Peyer's patch (tissue), 4 donors: ENCODE measurements around the gene PPOX. TPM values are rescaled to one million over a fixed set of nuclear protein-coding genes. Genes with fewer than 3 reads are reported as not detected.

Experiments
- DNase-seq, 3 donors: peaks; one replicate each; pipeline ENCODE4 v3.0.0-alpha.2; 2017 to 2019
- H3K27ac ChIP-seq, 4 donors: fragments of 200-600 bp; sonication (generic); one replicate each; pipeline ENCODE4 v1.5.1; 2016 to 2019
- H3K27me3 ChIP-seq, 2 donors: fragments of 200-600 bp; sonication (generic); one replicate each; pipeline ENCODE4 v1.5.1; 2019
- H3K36me3 ChIP-seq, 3 donors: fragments of 200-600 bp; sonication (generic); one replicate each; pipeline ENCODE4 v1.5.1; 2016 to 2019
- H3K4me1 ChIP-seq, 4 donors: fragments of 200-600 bp; sonication (generic); one replicate each; pipeline ENCODE4 v1.5.1; 2016 to 2019
- H3K4me3 ChIP-seq, 4 donors: fragments of 200-600 bp; sonication (generic); 1 replicate in 3 of 4; 2 replicates in 1 of 4; pipeline ENCODE4 v1.5.1; 2016 to 2019; ENCODE audit warnings: mild to moderate bottlenecking in 1 of 4
- H3K9me3 ChIP-seq, 4 donors: fragments of 200-600 bp; sonication (generic); one replicate each; pipeline ENCODE4 v1.5.1; 2016 to 2019; ENCODE audit warnings: mild to moderate bottlenecking in 1 of 4
- POLR2A ChIP-seq, 2 donors: fragments of 450-650 bp; IDR thresholded peaks; one replicate each; pipeline ENCODE4 v1.5.1; 2017; ENCODE audit warnings: antibody characterized with exemption in 2 of 2, mild to moderate bottlenecking in 2 of 2, moderate library complexity in 2 of 2
- total RNA-seq, 4 donors: library from RNA; depleted of rRNA; stranded (reverse); fragments of >200 nt; gene quantifications; one replicate each; pipeline ENCODE4 v1.1.0, GENCODE V29; 2016
- TF ChIP-seq, protein P1 (sequence below), 6 experiments: fragments of 450-650 bp in 4 of 6; fragments of 200-600 bp in 2 of 6; sonication (generic) in 1 of 6; IDR thresholded peaks; one replicate each; pipeline ENCODE4 v1.5.1; 2017 to 2019; ENCODE audit warnings: antibody characterized with exemption in 6 of 6, mild to moderate bottlenecking in 3 of 6, moderate library complexity in 1 of 6

The PPOX gene
- total RNA-seq, 4 donors from 2014 or later, result 9.5 to 38.0 (median 20.9) TPM

DNA sequence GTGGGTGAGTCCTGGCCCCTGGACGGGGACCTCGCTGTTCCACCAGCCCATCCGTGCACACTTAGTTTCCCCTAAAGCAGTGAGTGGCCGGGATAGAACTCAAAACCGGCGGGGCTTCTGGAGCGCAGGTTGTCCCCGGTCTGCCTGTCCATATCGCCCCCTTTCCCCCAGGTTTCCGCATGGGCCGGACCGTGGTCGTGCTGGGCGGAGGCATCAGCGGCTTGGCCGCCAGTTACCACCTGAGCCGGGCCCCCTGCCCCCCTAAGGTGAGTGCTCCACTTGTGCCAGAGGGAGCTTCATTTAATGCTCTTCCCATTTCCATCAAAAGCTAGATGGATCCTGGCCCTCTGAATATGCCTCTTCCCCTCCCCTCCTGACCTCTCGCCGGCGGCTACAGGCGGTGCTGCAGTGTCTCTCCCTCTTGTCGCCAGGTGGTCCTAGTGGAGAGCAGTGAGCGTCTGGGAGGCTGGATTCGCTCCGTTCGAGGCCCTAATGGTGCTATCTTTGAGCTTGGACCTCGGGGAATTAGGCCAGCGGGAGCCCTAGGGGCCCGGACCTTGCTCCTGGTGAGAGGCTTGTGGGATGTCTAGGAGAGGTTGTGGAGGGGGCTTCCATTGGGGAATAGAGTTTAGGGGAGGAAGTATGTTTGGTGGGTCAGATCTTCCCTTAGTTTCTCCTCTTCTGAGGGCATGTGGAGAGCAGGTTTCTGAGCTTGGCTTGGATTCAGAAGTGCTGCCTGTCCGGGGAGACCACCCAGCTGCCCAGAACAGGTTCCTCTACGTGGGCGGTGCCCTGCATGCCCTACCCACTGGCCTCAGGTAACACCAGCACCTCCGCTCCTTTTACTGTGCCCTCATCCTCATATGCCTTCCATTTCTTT, 683 bp downstream of the PPOX start:
- H3K9me3 ChIP-seq, result no peaks in the 10 kb centered on the region
- DNase-seq, result no peak
- peaks cover 0 to 30% (median 5%) of the 10 kb centered on the region in 4 donors for H3K4me1 ChIP-seq
- TF ChIP-seq POLR2A (IDR thresholded peaks at IDR 0.05), result no peak
- TF ChIP-seq, protein P1, sequence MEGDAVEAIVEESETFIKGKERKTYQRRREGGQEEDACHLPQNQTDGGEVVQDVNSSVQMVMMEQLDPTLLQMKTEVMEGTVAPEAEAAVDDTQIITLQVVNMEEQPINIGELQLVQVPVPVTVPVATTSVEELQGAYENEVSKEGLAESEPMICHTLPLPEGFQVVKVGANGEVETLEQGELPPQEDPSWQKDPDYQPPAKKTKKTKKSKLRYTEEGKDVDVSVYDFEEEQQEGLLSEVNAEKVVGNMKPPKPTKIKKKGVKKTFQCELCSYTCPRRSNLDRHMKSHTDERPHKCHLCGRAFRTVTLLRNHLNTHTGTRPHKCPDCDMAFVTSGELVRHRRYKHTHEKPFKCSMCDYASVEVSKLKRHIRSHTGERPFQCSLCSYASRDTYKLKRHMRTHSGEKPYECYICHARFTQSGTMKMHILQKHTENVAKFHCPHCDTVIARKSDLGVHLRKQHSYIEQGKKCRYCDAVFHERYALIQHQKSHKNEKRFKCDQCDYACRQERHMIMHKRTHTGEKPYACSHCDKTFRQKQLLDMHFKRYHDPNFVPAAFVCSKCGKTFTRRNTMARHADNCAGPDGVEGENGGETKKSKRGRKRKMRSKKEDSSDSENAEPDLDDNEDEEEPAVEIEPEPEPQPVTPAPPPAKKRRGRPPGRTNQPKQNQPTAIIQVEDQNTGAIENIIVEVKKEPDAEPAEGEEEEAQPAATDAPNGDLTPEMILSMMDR (IDR thresholded peaks at IDR 0.05), result no peak
- H3K27me3 ChIP-seq, result no peaks in the 10 kb centered on the region
- peak overlapping the region; percentile 66 to 84 (median 74) for H3K4me3 ChIP-seq
- H3K27ac ChIP-seq, result peak overlapping the region; percentile 70 to 89 (median 85)
- H3K36me3 ChIP-seq, result peaks cover 0 to 53% (median 0%) of the 10 kb centered on the region in 3 donors

DNA sequence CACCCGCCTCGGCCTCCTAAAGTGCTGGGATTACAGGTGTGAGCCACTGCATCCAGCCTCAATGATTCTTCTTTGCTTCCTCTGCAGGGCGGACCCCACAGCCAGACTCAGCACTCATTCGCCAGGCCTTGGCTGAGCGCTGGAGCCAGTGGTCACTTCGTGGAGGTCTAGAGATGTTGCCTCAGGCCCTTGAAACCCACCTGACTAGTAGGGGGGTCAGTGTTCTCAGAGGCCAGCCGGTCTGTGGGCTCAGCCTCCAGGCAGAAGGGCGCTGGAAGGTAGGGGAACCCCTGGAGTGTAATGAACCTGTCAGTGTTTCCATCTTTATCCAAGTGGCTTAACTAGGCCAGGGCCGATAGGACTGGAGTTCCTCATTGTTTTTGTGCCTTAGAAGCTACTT, 2.7 kb downstream of the PPOX start:
- TF ChIP-seq POLR2A (IDR thresholded peaks at IDR 0.05), result no peak
- TF ChIP-seq, protein P1 (IDR thresholded peaks at IDR 0.05), result no peak
- no peaks in the 10 kb centered on the region for H3K9me3 ChIP-seq
- H3K4me1 ChIP-seq, result peaks cover 0 to 32% (median 5%) of the 10 kb centered on the region in 4 donors
- no peak overlapping the region for H3K4me3 ChIP-seq
- DNase-seq, result no peak
- H3K36me3 ChIP-seq, result peaks cover 0 to 53% (median 0%) of the 10 kb centered on the region in 3 donors
- H3K27ac ChIP-seq, result no peak overlapping the region
- H3K27me3 ChIP-seq, result no peaks in the 10 kb centered on the region

DNA sequence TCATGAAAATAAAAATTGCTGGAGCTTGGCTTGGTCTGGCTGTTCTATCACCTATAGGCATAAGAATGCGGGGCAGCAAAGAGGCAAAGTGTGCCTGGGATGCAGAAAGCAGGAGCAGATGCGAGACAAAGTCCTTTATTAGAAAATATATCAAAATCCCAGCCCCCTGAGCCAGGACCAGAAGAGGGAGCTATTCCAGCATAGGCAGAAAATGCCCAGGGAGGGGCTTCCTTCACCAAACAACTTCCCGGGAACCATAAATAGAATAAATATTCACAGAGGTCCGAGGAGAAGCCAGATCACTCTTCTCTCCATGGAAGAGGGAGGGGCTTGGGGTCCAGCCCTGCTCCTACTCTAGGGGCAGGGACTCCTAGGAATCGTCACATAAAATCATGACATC, 5.0 kb downstream of the PPOX start:
- Histone ChIP-seq H3K4me1 (peaks cover 1 to 31% (median 4%) of the 10 kb centered on the region in 4 donors), H3K27me3 (no peaks in the 10 kb centered on the region), H3K9me3 (no peaks in the 10 kb centered on the region), H3K36me3 (peaks cover 0 to 59% (median 0%) of the 10 kb centered on the region in 3 donors), H3K27ac (no peak overlapping the region), H3K4me3 (no peak overlapping the region)
- no peak for TF ChIP-seq POLR2A (IDR thresholded peaks at IDR 0.05)
- TF ChIP-seq, protein P1 (IDR thresholded peaks at IDR 0.05), result no peak
- no peak for DNase-seq

DNA sequence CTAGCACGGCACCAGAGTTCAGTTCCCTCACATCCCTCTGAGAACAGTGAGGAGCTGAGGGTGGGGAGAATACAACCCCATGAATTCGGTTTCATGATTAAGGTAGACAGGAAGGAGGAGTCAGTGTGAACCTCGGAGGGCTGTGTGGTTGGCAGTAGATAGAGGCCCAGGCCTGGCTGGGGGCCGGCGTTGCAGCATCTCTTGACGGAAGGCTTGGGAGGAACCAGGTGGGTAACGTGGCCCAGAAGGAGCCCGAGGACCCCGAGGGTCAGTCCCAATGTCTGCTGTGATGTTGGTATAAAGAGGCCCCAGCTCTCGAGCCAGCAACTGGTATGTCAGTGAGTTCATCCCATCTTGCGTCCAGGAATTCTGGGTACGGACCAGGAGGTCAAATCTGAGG, 5.5 kb downstream of the PPOX start:
- no peaks in the 10 kb centered on the region for H3K9me3 ChIP-seq
- no peak for TF ChIP-seq POLR2A (IDR thresholded peaks at IDR 0.05)
- TF ChIP-seq, protein P1 (IDR thresholded peaks at IDR 0.05), result no peak
- H3K36me3 ChIP-seq, result peaks cover 0 to 59% (median 0%) of the 10 kb centered on the region in 3 donors
- no peak for DNase-seq
- no peak overlapping the region for H3K27ac ChIP-seq
- no peak overlapping the region for H3K4me3 ChIP-seq
- peaks cover 3 to 35% (median 8%) of the 10 kb centered on the region in 4 donors for H3K4me1 ChIP-seq
- no peaks in the 10 kb centered on the region for H3K27me3 ChIP-seq

DNA sequence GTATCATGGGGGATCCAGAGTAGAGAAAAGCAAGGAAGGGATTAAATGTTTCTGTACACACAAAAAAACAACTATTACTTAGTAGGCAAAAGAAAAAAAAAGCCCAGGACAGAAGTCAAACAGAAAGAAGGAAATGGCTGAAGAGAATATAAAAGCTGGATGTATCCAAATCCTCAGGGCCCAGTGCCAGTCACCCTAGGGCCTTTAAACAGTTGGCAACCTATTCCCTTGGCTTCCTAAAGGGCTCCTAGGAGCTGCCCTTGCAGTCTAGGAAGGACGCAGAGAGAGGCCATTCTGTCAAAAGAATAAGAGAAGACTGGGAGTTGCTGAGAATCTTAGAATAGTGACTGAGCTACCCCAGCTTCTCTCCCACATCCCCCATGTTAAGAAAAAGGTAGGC, 6.1 kb downstream of the PPOX start:
- no peak overlapping the region for H3K4me3 ChIP-seq
- H3K27me3 ChIP-seq, result no peaks in the 10 kb centered on the region
- TF ChIP-seq POLR2A (IDR thresholded peaks at IDR 0.05), result no peak
- TF ChIP-seq, protein P1 (IDR thresholded peaks at IDR 0.05), result no peak
- H3K4me1 ChIP-seq, result peaks cover 3 to 29% (median 8%) of the 10 kb centered on the region in 4 donors
- no peak for DNase-seq
- peaks cover 0 to 59% (median 0%) of the 10 kb centered on the region in 3 donors for H3K36me3 ChIP-seq
- H3K9me3 ChIP-seq, result no peaks in the 10 kb centered on the region
- peak overlapping the region in 1 of 4 donors; percentile 47 for H3K27ac ChIP-seq
